ENCODE measurements around the gene GSTT2B.
"Not testable (repeated sequence)": the region's sequence is repeated elsewhere in the genome, so short reads cannot be mapped to it uniquely, and the experiment has no call there.

GSTT2B gene

GRCh38 chr22:23961084-23961771 is at the start of gene GSTT2B:
Gene GSTT2B (minus strand): TSS chr22:23961195. CDS start chr22:23961131, 64 bp downstream.
- not testable (repeated sequence) for DNase-seq (ENCODE audit: low spot score)

- DNase-seq (ENCODE audit: low spot score): no peak
Observed at GRCh38 chr22:24010018-24010391, 49.0 kb upstream of the GSTT2B start.

- DNase-seq (ENCODE audit: low spot score): no peak
Observed at GRCh38 chr22:24009227-24010017, 48.4 kb upstream of the GSTT2B start.

GRCh38 chr22:24008381-24009226 is 47.6 kb upstream of the GSTT2B start:
- no peak for DNase-seq (ENCODE audit: low spot score)

- no peak for DNase-seq (ENCODE audit: low spot score)
Observed at GRCh38 chr22:24008022-24008283, 47.0 kb upstream of the GSTT2B start.

- no peak for DNase-seq (ENCODE audit: low spot score)
Observed at GRCh38 chr22:24007253-24008021, 46.4 kb upstream of the GSTT2B start.

GRCh38 chr22:24006914-24007214 is 45.9 kb upstream of the GSTT2B start:
- DNase-seq (ENCODE audit: low spot score): no peak

- no peak for DNase-seq (ENCODE audit: low spot score)
Observed at GRCh38 chr22:24006207-24006913, 45.4 kb upstream of the GSTT2B start.

GRCh38 chr22:24005201-24005600 is 44.2 kb upstream of the GSTT2B start, which contains the start of gene GSTT4:
Gene GSTT4 (minus strand): TSS chr22:24005453. CDS start chr22:24005356, 97 bp downstream.
- DNase-seq (ENCODE audit: low spot score): no peak

- no peak for DNase-seq (ENCODE audit: low spot score)
Observed at GRCh38 chr22:24003887-24004286, 42.9 kb upstream of the GSTT2B start.

- DNase-seq (ENCODE audit: low spot score): no peak
Observed at GRCh38 chr22:24002851-24003250, 41.9 kb upstream of the GSTT2B start.

GRCh38 chr22:24002272-24002671 is 41.3 kb upstream of the GSTT2B start:
- DNase-seq (ENCODE audit: low spot score): no peak

GRCh38 chr22:24001314-24001713 is 40.3 kb upstream of the GSTT2B start:
- DNase-seq (ENCODE audit: low spot score): no peak

GRCh38 chr22:23999779-24000178 is 38.8 kb upstream of the GSTT2B start:
- DNase-seq (ENCODE audit: low spot score): not testable (repeated sequence)

GRCh38 chr22:23997092-23997491 is 36.1 kb upstream of the GSTT2B start:
- DNase-seq (ENCODE audit: low spot score): no peak

- DNase-seq (ENCODE audit: low spot score): not testable (repeated sequence)
Observed at GRCh38 chr22:23993581-23994177, 32.7 kb upstream of the GSTT2B start.

GRCh38 chr22:23993080-23993479 is 32.1 kb upstream of the GSTT2B start:
- DNase-seq (ENCODE audit: low spot score): not testable (repeated sequence)

- not testable (repeated sequence) for DNase-seq (ENCODE audit: low spot score)
Observed at GRCh38 chr22:23989583-23990244, 28.7 kb upstream of the GSTT2B start.

GRCh38 chr22:23986538-23987178 is 25.7 kb upstream of the GSTT2B start:
- DNase-seq (ENCODE audit: low spot score): not testable (repeated sequence)

- not testable (repeated sequence) for DNase-seq (ENCODE audit: low spot score)
Observed at GRCh38 chr22:23986089-23986488, 25.1 kb upstream of the GSTT2B start.

All from pons (tissue), 1 donor.